Measurements from ENCODE around the gene ZMYND11. TPM values are rescaled to one million over a fixed set of nuclear protein-coding genes. Genes with fewer than 3 reads are reported as not detected.

Gene ZMYND11
- polyA plus RNA-seq, 2 of the 4 experiments (the other 2 are of a cell fraction), result 47.7 to 99.7 TPM

- WGBS (ENCODE audit: missing lambda C conversion rate), result 90% methylated on average over 6 of the region's 6 CpGs
- ATAC-seq (no peak), FAIRE-seq (no peak), DNase-seq (ENCODE audit: low read depth in 1 of 2, low spot score in 1 of 2) (no peak)
- Histone ChIP-seq H3K27ac (no peak overlapping the region), H3K4me1 (no peaks in the 10 kb centered on the region), H3K4me3 (no peak overlapping the region), H3K9me3 (no peaks in the 10 kb centered on the region), H3K4me2 (no peak overlapping the region)
- TF ChIP-seq RNF2 (IDR thresholded peaks at IDR 0.05; ENCODE audit: borderline replicate concordance, low read depth) (no peak), CHD2 (IDR thresholded peaks at IDR 0.05; ENCODE audit: low read length, partially characterized antibody) (no peak), ZC3H11A (IDR thresholded peaks at IDR 0.05) (no peak), JUNB (IDR thresholded peaks at IDR 0.05) (no peak), EP300 (IDR thresholded peaks at IDR 0.05) (no peak), ATOH8 (CRISPR knock-in tag; IDR thresholded peaks at IDR 0.05; ENCODE audit: low read depth) (no peak), HOXA7 (CRISPR knock-in tag; IDR thresholded peaks at IDR 0.05) (no peak), ZFP36 (IDR thresholded peaks at IDR 0.05; ENCODE audit: borderline replicate concordance, partially characterized antibody) (no peak), SMC3 (IDR thresholded peaks at IDR 0.05) (no peak), NR3C1 (IDR thresholded peaks at IDR 0.05) (no peak), CHD4 (IDR thresholded peaks at IDR 0.05; ENCODE audit: borderline replicate concordance) (no peak)
- ChIA-PET CTCF (no interaction called here), POLR2A (no interaction called here)
These were observed 106.2 kb downstream of the ZMYND11 start for GRCh38 chr10:241451-241850.

- 85% methylated on average over 9 of the region's 9 CpGs for WGBS (ENCODE audit: missing lambda C conversion rate)
- H3K27ac ChIP-seq, result no peak overlapping the region
- ATAC-seq, result no peak
- no peaks in the 10 kb centered on the region for H3K9me3 ChIP-seq
- POLR2A ChIA-PET, result no interaction called here
- CTCF ChIA-PET, result no interaction called here
- no peak for FAIRE-seq
- H3K4me1 ChIP-seq, result no peaks in the 10 kb centered on the region
- no peak overlapping the region for H3K4me2 ChIP-seq
- DNase-seq (ENCODE audit: low read depth in 1 of 2, low spot score in 1 of 2), result no peak
- no peak for TF ChIP-seq EHF (CRISPR knock-in tag; IDR thresholded peaks at IDR 0.05)
- no peak for TF ChIP-seq ELK1 (IDR thresholded peaks at IDR 0.05; ENCODE audit: low read depth, low read length)
- TF ChIP-seq FOXS1 (CRISPR knock-in tag; IDR thresholded peaks at IDR 0.05), result no peak
- no peak for TF ChIP-seq ZC3H11A (IDR thresholded peaks at IDR 0.05)
- no peak for TF ChIP-seq EP300 (IDR thresholded peaks at IDR 0.05)
- no peak for TF ChIP-seq CHD4 (IDR thresholded peaks at IDR 0.05; ENCODE audit: borderline replicate concordance)
- no peak for TF ChIP-seq CEBPB (IDR thresholded peaks at IDR 0.05)
- no peak for TF ChIP-seq ESRRA (IDR thresholded peaks at IDR 0.05; ENCODE audit: borderline replicate concordance, low read length)
- TF ChIP-seq SREBF2 (IDR thresholded peaks at IDR 0.05), result no peak
- no peak for TF ChIP-seq SMC3 (IDR thresholded peaks at IDR 0.05)
- TF ChIP-seq BHLHE40 (IDR thresholded peaks at IDR 0.05; ENCODE audit: low read depth, low read length), result no peak
- H3K4me3 ChIP-seq, result no peak overlapping the region
These were observed 106.8 kb downstream of the ZMYND11 start for GRCh38 chr10:241966-242643.

GRCh38 chr10:244227-244626 lies 109.0 kb downstream of the ZMYND11 start:
- no peaks in the 10 kb centered on the region for H3K9me3 ChIP-seq
- WGBS (ENCODE audit: missing lambda C conversion rate), result 92% methylated on average over 7 of the region's 7 CpGs
- H3K4me1 ChIP-seq, result no peaks in the 10 kb centered on the region
- no peak overlapping the region for H3K4me3 ChIP-seq
- no peak for ATAC-seq
- no peak overlapping the region for H3K4me2 ChIP-seq
- ChIA-PET POLR2A (no interaction called here), CTCF (no interaction called here)
- H3K27ac ChIP-seq, result no peak overlapping the region
- TF ChIP-seq BHLHE40 (IDR thresholded peaks at IDR 0.05; ENCODE audit: low read depth, low read length) (no peak), CBX2 (IDR thresholded peaks at IDR 0.05; ENCODE audit: borderline replicate concordance, low read depth) (no peak), HOXA7 (CRISPR knock-in tag; IDR thresholded peaks at IDR 0.05) (no peak)
- DNase-seq (ENCODE audit: low read depth in 1 of 2, low spot score in 1 of 2), result no peak
- FAIRE-seq, result no peak

- CTCF ChIA-PET, result no interaction called here
- 94% methylated on average over 9 of the region's 9 CpGs for WGBS (ENCODE audit: missing lambda C conversion rate)
- no peak overlapping the region for H3K27ac ChIP-seq
- H3K9me3 ChIP-seq, result no peaks in the 10 kb centered on the region
- H3K4me3 ChIP-seq, result no peak overlapping the region
- POLR2A ChIA-PET, result no interaction called here
- H3K4me1 ChIP-seq, result no peaks in the 10 kb centered on the region
- ATAC-seq, result no peak
- FAIRE-seq, result no peak
- H3K4me2 ChIP-seq, result no peak overlapping the region
- DNase-seq (ENCODE audit: low read depth in 1 of 2, low spot score in 1 of 2), result no peak
- TF ChIP-seq PBX3 (IDR thresholded peaks at IDR 0.05) (no peak), ZFP36 (IDR thresholded peaks at IDR 0.05; ENCODE audit: borderline replicate concordance, partially characterized antibody) (no peak), EHMT2 (IDR thresholded peaks at IDR 0.05; ENCODE audit: low read depth) (no peak), HDAC2 (IDR thresholded peaks at IDR 0.05) (no peak), ZC3H11A (IDR thresholded peaks at IDR 0.05) (no peak), REST (IDR thresholded peaks at IDR 0.05) (no peak), HES2 (IDR thresholded peaks at IDR 0.05) (no peak), JUNB (IDR thresholded peaks at IDR 0.05) (no peak), KDM1A (IDR thresholded peaks at IDR 0.05; ENCODE audit: low read depth) (no peak)
These were observed 111.2 kb downstream of the ZMYND11 start for GRCh38 chr10:246431-246830.

Data from A549 (cell line).